ENCODE results near the gene NUP54.

Gene NUP54, protein sequence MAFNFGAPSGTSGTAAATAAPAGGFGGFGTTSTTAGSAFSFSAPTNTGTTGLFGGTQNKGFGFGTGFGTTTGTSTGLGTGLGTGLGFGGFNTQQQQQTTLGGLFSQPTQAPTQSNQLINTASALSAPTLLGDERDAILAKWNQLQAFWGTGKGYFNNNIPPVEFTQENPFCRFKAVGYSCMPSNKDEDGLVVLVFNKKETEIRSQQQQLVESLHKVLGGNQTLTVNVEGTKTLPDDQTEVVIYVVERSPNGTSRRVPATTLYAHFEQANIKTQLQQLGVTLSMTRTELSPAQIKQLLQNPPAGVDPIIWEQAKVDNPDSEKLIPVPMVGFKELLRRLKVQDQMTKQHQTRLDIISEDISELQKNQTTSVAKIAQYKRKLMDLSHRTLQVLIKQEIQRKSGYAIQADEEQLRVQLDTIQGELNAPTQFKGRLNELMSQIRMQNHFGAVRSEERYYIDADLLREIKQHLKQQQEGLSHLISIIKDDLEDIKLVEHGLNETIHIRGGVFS

GRCh38 chr4:76148142-76148865 is at the start of gene NUP54:
TSS of gene NUP54 (minus strand) at chr4:76148397. CDS start at chr4:76148374, 23 bp downstream.
- peak; percentile 68 for DNase-seq

GRCh38 chr4:76197031-76197743 is 49.0 kb upstream of the NUP54 start:
- no peak for DNase-seq

GRCh38 chr4:76196376-76196775 is 48.2 kb upstream of the NUP54 start:
- no peak for DNase-seq

DNA sequence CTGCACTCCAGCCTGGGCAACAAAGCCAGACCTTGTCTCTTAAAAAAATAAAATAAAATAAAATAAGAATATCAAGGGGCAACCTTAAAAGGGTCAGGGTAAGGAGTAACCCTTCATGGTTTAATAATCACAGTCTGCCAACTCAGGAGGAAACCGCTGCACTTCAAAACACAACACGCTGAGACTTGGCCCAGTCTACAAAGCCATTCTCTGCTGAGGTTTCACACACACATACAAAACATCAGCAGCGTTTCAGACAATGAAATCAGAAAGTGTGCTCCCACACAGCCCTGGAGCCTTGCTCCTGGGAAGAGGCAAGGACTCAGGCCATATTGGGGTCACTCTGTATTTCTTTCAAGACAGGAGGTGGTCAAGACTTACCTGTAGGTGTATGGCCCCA is 47.1 kb upstream of the NUP54 start:
- no peak for DNase-seq

DNA sequence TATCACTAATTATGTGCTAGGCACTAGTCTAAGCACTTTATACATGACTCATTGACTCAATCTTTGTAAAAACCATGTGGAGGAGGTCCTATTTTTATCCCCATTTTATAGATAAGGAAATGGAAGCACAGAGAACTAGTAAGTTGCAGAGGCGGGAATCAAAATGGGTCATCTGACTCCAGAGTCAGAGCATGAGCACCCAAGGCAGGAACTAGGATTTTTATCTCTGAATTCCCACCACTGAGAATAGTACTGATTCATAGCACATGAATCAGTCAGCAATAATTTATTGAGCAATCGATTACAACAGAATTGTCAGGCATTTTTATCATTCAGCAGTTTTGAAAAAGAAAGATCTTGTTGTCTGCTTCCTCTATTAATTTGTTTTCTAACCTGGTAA is 46.1 kb upstream of the NUP54 start:
- no peak for DNase-seq

- no peak for DNase-seq
Measured at GRCh38 chr4:76192236-76192635, 44.0 kb upstream of the NUP54 start.

DNA sequence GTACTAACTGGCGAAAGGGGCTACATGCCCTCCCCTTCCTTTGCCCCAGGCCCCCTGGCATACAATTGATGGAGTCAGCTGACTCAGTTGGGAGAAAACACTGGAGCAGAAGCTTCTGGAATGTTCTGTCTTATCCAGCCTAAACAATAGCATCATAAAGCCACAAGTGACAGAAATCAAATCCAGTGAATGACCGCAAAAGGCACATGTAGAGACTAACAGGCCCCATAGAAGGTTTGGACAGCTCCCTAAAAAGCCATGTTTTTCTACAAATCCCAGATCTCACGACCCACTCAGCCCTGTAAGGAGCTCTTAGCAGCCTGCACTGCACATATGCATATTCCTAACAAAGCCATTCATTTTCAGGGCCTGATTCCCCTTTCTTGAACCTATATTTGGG is 40.4 kb upstream of the NUP54 start:
- no peak for DNase-seq

- no peak for DNase-seq
Measured at GRCh38 chr4:76188149-76188548, 40.0 kb upstream of the NUP54 start.

DNA sequence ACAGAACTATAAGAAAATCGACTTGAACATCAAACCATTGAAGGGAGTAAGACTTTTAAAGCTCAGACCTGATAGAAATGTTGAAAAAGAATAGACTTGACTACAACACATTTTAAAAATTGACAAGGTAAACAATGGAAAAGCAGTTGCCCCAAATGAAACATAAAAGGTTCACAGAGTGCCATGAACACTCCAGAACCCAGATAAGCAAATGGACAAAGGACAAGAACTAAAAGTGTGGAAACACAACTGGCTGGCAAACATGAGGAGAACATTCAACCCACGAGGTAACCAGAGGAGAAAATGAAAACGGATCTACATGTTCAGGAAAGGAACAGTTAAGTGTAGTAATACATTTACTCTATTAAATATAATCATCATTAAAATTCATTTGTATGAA is 39.0 kb upstream of the NUP54 start:
- DNase-seq, result no peak

DNA sequence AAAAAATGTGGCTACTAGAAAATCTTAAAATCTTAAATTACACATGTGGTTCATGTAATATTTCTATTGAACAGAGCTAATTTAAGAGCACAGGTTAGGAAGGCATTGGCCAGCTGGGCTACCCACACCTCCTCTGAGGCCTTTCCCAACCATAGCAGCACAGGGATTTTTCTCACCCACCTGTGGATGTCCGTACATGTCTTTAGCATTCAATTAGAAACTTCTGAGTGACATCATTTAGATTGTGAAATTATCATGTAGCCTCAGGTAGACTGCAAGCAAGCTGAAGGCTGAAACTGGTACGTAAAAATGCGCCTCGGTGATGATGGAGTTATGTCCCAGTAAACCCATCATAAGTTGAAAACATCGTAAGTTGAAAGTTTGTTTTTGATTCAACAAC is 34.3 kb upstream of the NUP54 start:
- no peak for DNase-seq

DNA sequence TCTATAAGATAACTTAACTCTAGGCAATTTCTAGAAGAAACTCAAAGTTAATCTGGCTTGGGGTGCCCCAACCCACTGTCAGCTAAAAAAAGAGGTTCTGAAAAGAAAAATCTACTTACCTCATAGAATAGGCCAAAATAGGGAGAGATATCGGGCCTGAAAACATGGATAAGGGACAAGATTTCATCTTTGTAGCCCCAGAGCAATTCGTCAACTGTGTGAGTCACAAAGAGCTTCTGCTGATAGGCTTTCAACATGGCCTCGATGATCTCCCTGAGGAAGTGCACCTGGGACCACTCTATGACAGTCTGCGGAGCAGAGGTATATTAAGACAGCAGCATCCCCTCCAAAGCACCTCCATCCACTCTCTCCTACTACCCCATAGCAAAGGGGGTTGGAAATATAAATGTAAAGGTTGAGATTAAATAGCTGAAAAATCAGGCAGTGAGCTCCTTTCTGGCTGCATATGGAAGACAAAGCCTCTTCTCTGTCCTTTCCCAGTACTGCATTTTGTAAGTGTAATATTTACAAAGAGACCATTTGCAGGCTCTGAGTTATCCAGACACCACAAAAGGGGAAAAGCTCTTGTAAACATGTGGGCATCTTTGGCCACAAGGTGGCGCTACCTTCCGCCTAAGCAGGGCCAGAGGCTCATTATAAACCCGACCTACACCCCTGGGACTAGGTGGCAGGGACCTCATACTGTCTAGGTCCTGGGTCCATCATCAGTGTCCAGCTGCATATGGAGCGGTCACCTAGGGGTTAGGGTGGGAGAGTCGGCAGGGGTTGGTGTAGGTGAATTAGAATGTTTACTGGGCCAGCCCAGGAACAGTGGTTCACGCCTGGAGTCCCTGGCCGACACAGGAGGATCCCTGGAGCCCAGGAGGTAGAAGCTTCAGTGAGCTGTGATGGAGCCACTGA is 31.5 kb upstream of the NUP54 start:
- peak; percentile 21 for DNase-seq

- DNase-seq, result no peak
Measured at GRCh38 chr4:76178296-76178695, 30.1 kb upstream of the NUP54 start.

- no peak for DNase-seq
Measured at GRCh38 chr4:76177709-76178108, 29.5 kb upstream of the NUP54 start.

- DNase-seq, result no peak
Measured at GRCh38 chr4:76175336-76175735, 27.1 kb upstream of the NUP54 start.

DNA sequence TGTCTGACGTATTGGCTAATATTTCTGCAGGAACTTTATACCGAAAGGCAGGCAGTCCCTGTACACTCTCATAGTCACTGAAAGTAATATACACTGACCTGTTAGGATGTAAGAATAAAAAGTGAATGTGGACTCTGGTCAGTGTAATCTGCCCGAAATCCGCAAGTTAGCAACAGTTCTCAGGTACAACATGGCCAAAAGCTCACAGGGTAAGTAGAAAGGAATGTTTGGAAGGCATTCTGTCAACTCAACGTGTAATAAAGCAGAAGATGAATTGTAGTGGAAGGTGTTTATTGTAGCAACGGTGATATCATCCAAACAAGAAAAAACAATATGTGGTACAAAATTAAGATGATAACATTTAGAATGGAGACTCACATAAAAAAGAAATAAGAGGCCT is 26.0 kb upstream of the NUP54 start:
- DNase-seq, result no peak

- DNase-seq, result no peak
Measured at GRCh38 chr4:76168688-76169087, 20.5 kb upstream of the NUP54 start.

DNA sequence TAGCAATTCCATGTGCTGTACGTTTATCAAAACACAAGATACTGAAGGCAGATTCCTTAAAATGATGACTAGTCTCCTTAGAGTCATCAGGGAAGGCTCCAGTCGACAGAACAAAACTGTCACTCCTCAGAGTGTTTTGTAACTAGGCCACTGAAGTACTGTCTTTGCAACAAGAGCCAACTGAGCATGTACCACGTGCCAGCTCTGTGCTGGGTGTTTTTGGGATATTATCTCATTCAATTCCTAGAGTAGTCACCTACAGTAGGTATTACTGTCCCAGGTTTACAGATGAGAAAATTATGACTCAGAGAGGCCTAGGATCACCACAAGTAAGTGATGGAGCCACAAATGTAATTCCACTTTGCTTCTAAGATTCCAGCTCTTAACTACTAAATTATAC is 18.3 kb upstream of the NUP54 start:
- DNase-seq, result no peak

DNA sequence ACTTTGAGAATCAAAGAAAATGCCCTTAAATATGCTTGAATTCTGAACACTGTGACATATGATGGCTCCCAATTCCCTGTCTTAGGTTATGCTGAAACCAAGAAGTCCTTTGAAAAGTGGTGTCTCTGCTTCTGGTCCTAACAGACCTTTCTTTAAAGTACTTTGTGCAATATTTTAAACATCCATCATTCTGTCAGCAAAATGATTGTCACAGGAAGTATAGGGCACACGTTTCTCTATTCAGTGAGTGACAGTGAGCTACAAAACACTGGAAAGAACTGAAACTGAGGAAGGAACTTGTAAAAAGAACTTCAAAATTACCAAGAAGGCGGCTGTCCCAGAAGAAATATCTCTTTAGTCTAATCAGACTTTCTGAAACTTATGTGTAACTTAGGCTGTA is 12.2 kb upstream of the NUP54 start:
- DNase-seq, result no peak

DNA sequence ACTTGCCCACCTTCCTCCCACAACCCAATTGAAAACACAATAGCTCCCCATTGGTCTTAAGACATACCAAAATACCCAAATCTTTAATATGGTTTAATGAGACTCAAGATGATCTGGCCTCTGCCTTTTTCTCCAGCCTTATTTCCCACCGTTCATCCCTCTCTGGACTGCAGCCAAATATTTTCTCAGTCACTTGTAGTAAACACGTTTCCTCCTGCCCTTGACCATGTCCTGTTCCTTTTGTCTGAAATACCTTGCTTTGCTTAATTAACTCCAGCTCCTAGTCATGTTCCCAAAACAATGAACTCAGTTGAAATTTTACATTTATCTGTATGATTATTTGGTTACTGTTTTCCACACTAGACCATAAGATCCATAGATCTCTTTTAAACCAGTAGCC is 8.4 kb upstream of the NUP54 start:
- no peak for DNase-seq

DNA sequence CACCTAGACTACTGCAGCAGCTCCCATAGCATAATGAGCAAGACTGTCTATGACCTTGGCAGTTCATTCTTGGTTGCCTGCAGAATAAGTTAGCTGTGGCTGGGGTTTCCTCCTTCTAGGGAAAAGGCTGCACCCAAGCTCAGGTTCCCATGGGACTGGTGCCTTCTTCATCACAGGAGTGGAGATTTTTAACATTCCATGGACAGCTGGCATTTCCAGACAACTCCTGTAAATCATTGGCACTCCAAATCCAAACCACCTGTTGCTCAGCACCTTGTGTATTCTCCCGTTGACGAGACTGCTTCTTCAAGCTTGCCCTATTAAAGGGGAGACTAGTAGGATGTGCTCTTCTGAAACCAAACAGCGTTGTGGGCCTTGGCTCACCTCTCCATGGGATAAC is 7.8 kb upstream of the NUP54 start:
- no peak for DNase-seq

GRCh38 chr4:76153356-76153755 is 5.2 kb upstream of the NUP54 start:
- DNase-seq, result no peak

GRCh38 chr4:76147454-76148141 is 599 bp downstream of the NUP54 start:
- peak; percentile 67 for DNase-seq

Data from DMS 273 treated with DMSO at 0.1 percent for 48 hours (cell line).